Neural cell (in vitro differentiated cells): ENCODE results near the gene UNC5A. TPM values are rescaled to one million over a fixed set of nuclear protein-coding genes. Genes with fewer than 3 reads are reported as not detected.

Experiments
- H2AFZ ChIP-seq: fragments of 200-600, 300-800 bp; sonication (generic), shearing (Covaris generic); 2 replicates; pipeline ENCODE4 v1.6.0; 2014; ENCODE audit warnings: low read depth, mild to moderate bottlenecking, antibody characterized with exemption, low read length, moderate library complexity
- H3F3A ChIP-seq: fragments of 200-600 bp; shearing (Covaris generic); 2 replicates; pipeline ENCODE4 v1.6.1; 2016; ENCODE audit warnings: mild to moderate bottlenecking, moderate library complexity, mixed read lengths, antibody characterized with exemption, low read length; ENCODE audit not compliant: insufficient read depth, poor library complexity, severe bottlenecking
- H3K27ac ChIP-seq: fragments of 200-600, 300-800 bp; sonication (generic), shearing (Covaris generic); 2 replicates; pipeline ENCODE4 v1.5.1; 2014; ENCODE audit warnings: mild to moderate bottlenecking, low read length, moderate library complexity
- H3K27me3 ChIP-seq: fragments of 300-800, 200-600 bp; sonication (generic), shearing (Covaris generic); 2 replicates; pipeline ENCODE4 v1.6.0; 2014; ENCODE audit warnings: mild to moderate bottlenecking, low read depth, low read length, moderate library complexity; ENCODE audit not compliant: insufficient read depth
- H3K36me3 ChIP-seq: fragments of 300-800, 200-600 bp; sonication (generic), shearing (Covaris generic); 2 replicates; pipeline ENCODE4 v1.5.1; 2014; ENCODE audit warnings: mild to moderate bottlenecking, antibody characterized with exemption, low read length, moderate library complexity; ENCODE audit not compliant: insufficient read depth
- H3K4me2 ChIP-seq: fragments of 300-800, 200-600 bp; sonication (generic), shearing (Covaris generic); 2 replicates; pipeline ENCODE4 v1.6.0; 2014; ENCODE audit warnings: mild to moderate bottlenecking, low read length
- H3K4me3 ChIP-seq: fragments of 300-800, 200-600 bp; sonication (generic), shearing (Covaris generic); 2 replicates; pipeline ENCODE4 v1.5.1; 2014; ENCODE audit warnings: mild to moderate bottlenecking, low read length, moderate library complexity
- H3K79me2 ChIP-seq: fragments of 200-600 bp; shearing (Covaris generic); replicated peaks from 2 replicates; pipeline ENCODE4 v1.6.0; 2014; ENCODE audit warnings: mild to moderate bottlenecking, low read length, moderate library complexity; ENCODE audit not compliant: insufficient read depth
- H3K9ac ChIP-seq: fragments of 300-800, 200-600 bp; sonication (generic), shearing (Covaris generic); 2 replicates; pipeline ENCODE4 v1.6.1; 2016; ENCODE audit warnings: mild to moderate bottlenecking, low read length, mixed read lengths
- H3K9me2 ChIP-seq: fragments of 200-600 bp; shearing (Covaris generic); 2 replicates; pipeline ENCODE4 v1.6.1; 2016; ENCODE audit warnings: mild to moderate bottlenecking, low read length, mixed read lengths; ENCODE audit not compliant: insufficient read depth
- H3K9me3 ChIP-seq: fragments of 200-600, 300-800 bp; sonication (generic), shearing (Covaris generic); 2 replicates; pipeline ENCODE4 v1.6.1; 2016; ENCODE audit warnings: mild to moderate bottlenecking, mixed run types, low read length, moderate library complexity, mixed read lengths
- H4K20me1 ChIP-seq: fragments of 200-600 bp; shearing (Covaris generic); 2 replicates; pipeline ENCODE4 v1.6.1; 2016; ENCODE audit warnings: mild to moderate bottlenecking, mixed run types; ENCODE audit not compliant: insufficient read depth
- EZH2 ChIP-seq: fragments of 200-600, 300-800 bp; shearing (Covaris generic), sonication (generic); IDR thresholded peaks from 2 replicates; pipeline ENCODE4 v1.6.1; 2014; ENCODE audit warnings: antibody characterized with exemption, low read length, borderline replicate concordance, mild to moderate bottlenecking; ENCODE audit not compliant: insufficient read depth, poor library complexity, severe bottlenecking
- MXI1 ChIP-seq: fragments of 450-650 bp; conservative IDR thresholded peaks from 2 replicates; pipeline ENCODE4 v1.6.1; 2014; ENCODE audit warnings: antibody characterized with exemption, mild to moderate bottlenecking; ENCODE audit not compliant: poor library complexity, severe bottlenecking
- POLR2AphosphoS5 ChIP-seq: IDR thresholded peaks from 2 replicates; pipeline ENCODE4 v1.6.1; 2012
- RAD21 ChIP-seq: fragments of 450-650 bp; conservative IDR thresholded peaks from 2 replicates; pipeline ENCODE4 v1.6.1; 2014; ENCODE audit warnings: antibody characterized with exemption, mild to moderate bottlenecking, moderate library complexity
- SMC3 ChIP-seq: fragments of 450-650 bp; conservative IDR thresholded peaks from 2 replicates; pipeline ENCODE4 v1.6.1; 2014; ENCODE audit warnings: antibody characterized with exemption, mild to moderate bottlenecking, moderate library complexity; ENCODE audit not compliant: poor library complexity
- polyA plus RNA-seq: library from polyadenylated mRNA; depleted of rRNA; stranded (reverse); fragments of >200 nt; gene quantifications from 2 replicates; pipeline ENCODE4 v1.2.3, GENCODE V29; 2014
- TF ChIP-seq, protein P1 (sequence below): fragments of 450-650 bp; IDR thresholded peaks from 2 replicates; pipeline ENCODE4 v1.5.1; 2014; ENCODE audit warnings: antibody characterized with exemption, mild to moderate bottlenecking, moderate library complexity; ENCODE audit not compliant: poor library complexity, severe bottlenecking
- TF ChIP-seq, protein P2 (sequence below): IDR thresholded peaks from 2 replicates; pipeline ENCODE4 v1.6.1; 2012; ENCODE audit warnings: borderline replicate concordance

Gene UNC5A
- polyA plus RNA-seq, 1 donor from 2014 or later = 2.7 TPM

DNA sequence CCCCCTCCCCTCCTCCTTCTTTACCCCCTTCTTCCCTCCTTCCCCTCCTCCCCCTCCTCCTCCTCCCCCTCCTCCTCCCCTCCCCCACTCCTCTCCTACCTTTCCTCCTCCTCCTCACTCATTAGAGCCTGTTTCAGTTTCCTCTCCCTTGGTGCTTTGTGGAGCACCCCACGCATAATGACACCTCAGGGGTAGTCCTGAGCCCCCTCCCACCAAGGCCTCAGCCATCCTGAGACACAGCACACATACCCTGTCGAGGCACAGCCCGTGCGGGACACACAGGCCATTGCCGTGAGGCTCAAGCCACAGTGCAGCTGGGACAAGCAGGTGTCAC, 53.4 kb downstream of the UNC5A start:
- Histone ChIP-seq H2AFZ (no peak overlapping the region), H3K9me2 (no peaks in the 10 kb centered on the region), H4K20me1 (no peaks in the 10 kb centered on the region), H3K79me2 (no peaks in the 10 kb centered on the region), H3K4me3 (no peak overlapping the region), H3K4me2 (no peak overlapping the region), H3F3A (no peaks in the 10 kb centered on the region), H3K27ac (no peak overlapping the region), H3K9me3 (no peaks in the 10 kb centered on the region), H3K27me3 (no peaks in the 10 kb centered on the region), H3K36me3 (no peaks in the 10 kb centered on the region), H3K9ac (no peak overlapping the region)
- TF ChIP-seq RAD21 (no peak), MXI1 (no peak), POLR2AphosphoS5 (no peak), EZH2 (no peak)
- TF ChIP-seq, protein P1, sequence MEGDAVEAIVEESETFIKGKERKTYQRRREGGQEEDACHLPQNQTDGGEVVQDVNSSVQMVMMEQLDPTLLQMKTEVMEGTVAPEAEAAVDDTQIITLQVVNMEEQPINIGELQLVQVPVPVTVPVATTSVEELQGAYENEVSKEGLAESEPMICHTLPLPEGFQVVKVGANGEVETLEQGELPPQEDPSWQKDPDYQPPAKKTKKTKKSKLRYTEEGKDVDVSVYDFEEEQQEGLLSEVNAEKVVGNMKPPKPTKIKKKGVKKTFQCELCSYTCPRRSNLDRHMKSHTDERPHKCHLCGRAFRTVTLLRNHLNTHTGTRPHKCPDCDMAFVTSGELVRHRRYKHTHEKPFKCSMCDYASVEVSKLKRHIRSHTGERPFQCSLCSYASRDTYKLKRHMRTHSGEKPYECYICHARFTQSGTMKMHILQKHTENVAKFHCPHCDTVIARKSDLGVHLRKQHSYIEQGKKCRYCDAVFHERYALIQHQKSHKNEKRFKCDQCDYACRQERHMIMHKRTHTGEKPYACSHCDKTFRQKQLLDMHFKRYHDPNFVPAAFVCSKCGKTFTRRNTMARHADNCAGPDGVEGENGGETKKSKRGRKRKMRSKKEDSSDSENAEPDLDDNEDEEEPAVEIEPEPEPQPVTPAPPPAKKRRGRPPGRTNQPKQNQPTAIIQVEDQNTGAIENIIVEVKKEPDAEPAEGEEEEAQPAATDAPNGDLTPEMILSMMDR = no peak
- TF ChIP-seq, protein P2, sequence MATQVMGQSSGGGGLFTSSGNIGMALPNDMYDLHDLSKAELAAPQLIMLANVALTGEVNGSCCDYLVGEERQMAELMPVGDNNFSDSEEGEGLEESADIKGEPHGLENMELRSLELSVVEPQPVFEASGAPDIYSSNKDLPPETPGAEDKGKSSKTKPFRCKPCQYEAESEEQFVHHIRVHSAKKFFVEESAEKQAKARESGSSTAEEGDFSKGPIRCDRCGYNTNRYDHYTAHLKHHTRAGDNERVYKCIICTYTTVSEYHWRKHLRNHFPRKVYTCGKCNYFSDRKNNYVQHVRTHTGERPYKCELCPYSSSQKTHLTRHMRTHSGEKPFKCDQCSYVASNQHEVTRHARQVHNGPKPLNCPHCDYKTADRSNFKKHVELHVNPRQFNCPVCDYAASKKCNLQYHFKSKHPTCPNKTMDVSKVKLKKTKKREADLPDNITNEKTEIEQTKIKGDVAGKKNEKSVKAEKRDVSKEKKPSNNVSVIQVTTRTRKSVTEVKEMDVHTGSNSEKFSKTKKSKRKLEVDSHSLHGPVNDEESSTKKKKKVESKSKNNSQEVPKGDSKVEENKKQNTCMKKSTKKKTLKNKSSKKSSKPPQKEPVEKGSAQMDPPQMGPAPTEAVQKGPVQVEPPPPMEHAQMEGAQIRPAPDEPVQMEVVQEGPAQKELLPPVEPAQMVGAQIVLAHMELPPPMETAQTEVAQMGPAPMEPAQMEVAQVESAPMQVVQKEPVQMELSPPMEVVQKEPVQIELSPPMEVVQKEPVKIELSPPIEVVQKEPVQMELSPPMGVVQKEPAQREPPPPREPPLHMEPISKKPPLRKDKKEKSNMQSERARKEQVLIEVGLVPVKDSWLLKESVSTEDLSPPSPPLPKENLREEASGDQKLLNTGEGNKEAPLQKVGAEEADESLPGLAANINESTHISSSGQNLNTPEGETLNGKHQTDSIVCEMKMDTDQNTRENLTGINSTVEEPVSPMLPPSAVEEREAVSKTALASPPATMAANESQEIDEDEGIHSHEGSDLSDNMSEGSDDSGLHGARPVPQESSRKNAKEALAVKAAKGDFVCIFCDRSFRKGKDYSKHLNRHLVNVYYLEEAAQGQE = no peak

DNA sequence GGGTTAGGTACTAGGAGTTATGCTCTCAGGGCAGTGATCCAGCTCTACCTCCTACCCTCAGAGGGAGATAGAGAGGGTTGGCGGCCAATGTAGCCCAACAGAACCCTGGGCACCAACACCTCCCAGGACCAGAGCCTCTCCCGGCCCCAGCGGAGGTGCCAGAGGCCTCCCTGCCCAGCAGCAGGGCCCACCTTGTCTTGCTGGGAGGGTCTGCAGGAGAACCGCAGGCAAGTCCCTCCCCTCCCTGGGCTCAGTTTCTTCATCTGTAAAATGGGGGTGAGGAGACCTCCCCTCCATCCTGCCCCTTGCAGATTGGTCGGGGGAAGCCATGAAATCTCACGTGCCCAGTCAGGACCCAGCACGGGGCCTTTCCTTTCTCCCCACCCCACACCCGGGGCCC, 54.4 kb downstream of the UNC5A start:
- no peaks in the 10 kb centered on the region for H3K9me3 ChIP-seq

More for the DNA sequence above, 54.4 kb downstream of the UNC5A start:
- H3K9me2 ChIP-seq = no peaks in the 10 kb centered on the region
- H3F3A ChIP-seq = no peaks in the 10 kb centered on the region
- no peak overlapping the region for H3K27ac ChIP-seq
- H3K79me2 ChIP-seq = no peaks in the 10 kb centered on the region
- H3K4me2 ChIP-seq = no peak overlapping the region
- H3K4me3 ChIP-seq = no peak overlapping the region
- no peak overlapping the region for H3K9ac ChIP-seq
- no peaks in the 10 kb centered on the region for H4K20me1 ChIP-seq
- TF ChIP-seq, protein P1 = no peak
- TF ChIP-seq MXI1 (no peak), SMC3 (no peak)
- H3K36me3 ChIP-seq = no peaks in the 10 kb centered on the region
- H3K27me3 ChIP-seq = no peaks in the 10 kb centered on the region
- H2AFZ ChIP-seq = no peak overlapping the region
